Fibroblast of lung (primary cell): Measurements from ENCODE around the gene ATP8A2. TPM values are rescaled to one million over a fixed set of nuclear protein-coding genes. Genes with fewer than 3 reads are reported as not detected.

Experiments used
- DNase-seq, 2 donors: peaks; one replicate each; pipeline versions ENCODE4 v3.0.0 to v3.0.0-alpha.2; 2010; ENCODE audit warnings: low read depth in 2 of 2
- H2AFZ ChIP-seq: 2 replicates; pipeline ENCODE4 v1.5.1; 2012; ENCODE audit warnings: low read length, control low read depth, inconsistent platforms
- H3K27ac ChIP-seq: 2 replicates; pipeline ENCODE4 v1.5.1; 2011; ENCODE audit warnings: low read length, control low read depth; ENCODE audit not compliant: insufficient read depth
- H3K27me3 ChIP-seq: 2 replicates; pipeline ENCODE4 v1.5.1; 2011; ENCODE audit warnings: mild to moderate bottlenecking, low read length; ENCODE audit not compliant: control insufficient read depth, insufficient read depth
- H3K36me3 ChIP-seq: 2 replicates; pipeline ENCODE4 v1.5.1; 2011; ENCODE audit warnings: low read length; ENCODE audit not compliant: control insufficient read depth, insufficient read depth
- H3K4me1 ChIP-seq: 2 replicates; pipeline ENCODE4 v1.5.1; 2011; ENCODE audit warnings: low read length; ENCODE audit not compliant: control insufficient read depth, insufficient read depth; ENCODE audit errors: extremely low read depth
- H3K4me2 ChIP-seq: 2 replicates; pipeline ENCODE4 v1.5.1; 2011; ENCODE audit warnings: low read length, control low read depth; ENCODE audit not compliant: insufficient read depth; ENCODE audit errors: extremely low read depth
- H3K4me3 ChIP-seq, 4 experiments: fragments of 200-600 bp in 1 of 4; sonication (generic) in 1 of 4; replicated peaks in 1 of 4; 2 replicates each; pipeline ENCODE4 v1.5.1; 2011 to 2016; ENCODE audit warnings: low read length in 4 of 4, low read depth in 3 of 4, mild to moderate bottlenecking in 3 of 4, control low read depth in 2 of 4, inconsistent platforms in 1 of 4, mixed read lengths in 1 of 4; ENCODE audit not compliant: insufficient read depth in 1 of 4; ENCODE audit errors: control extremely low read depth in 1 of 4
- H3K79me2 ChIP-seq: 2 replicates; pipeline ENCODE4 v1.5.1; 2012; ENCODE audit warnings: mild to moderate bottlenecking, low read length, inconsistent platforms; ENCODE audit not compliant: control insufficient read depth, insufficient read depth
- H3K9ac ChIP-seq: 2 replicates; pipeline ENCODE4 v1.5.1; 2011; ENCODE audit warnings: mild to moderate bottlenecking, low read length, control low read depth; ENCODE audit not compliant: insufficient read depth
- H3K9me3 ChIP-seq: 2 replicates; pipeline ENCODE4 v1.5.1; 2012; ENCODE audit warnings: low read depth, low read length; ENCODE audit not compliant: control insufficient read depth, insufficient read depth
- H4K20me1 ChIP-seq: 2 replicates; pipeline ENCODE4 v1.5.1; 2011; ENCODE audit warnings: low read length; ENCODE audit not compliant: control insufficient read depth, insufficient read depth; ENCODE audit errors: extremely low read depth
- EZH2 ChIP-seq: IDR thresholded peaks from 2 replicates; pipeline ENCODE4 v1.5.1; 2012; ENCODE audit warnings: low read length, control low read depth, mild to moderate bottlenecking; ENCODE audit errors: missing control alignments
- polyA plus RNA-seq, 2 donors: library from polyadenylated mRNA; depleted of rRNA in 1 of 2; stranded (reverse) in 1 of 2; unstranded in 1 of 2; fragments of >200 nt; gene quantifications; 2 replicates each; pipeline ENCODE4 v1.2.1, GENCODE V29; 2011 to 2012; ENCODE audit warnings: missing spikeins in 1 of 2
- total RNA-seq: library from RNA; depleted of rRNA; stranded (reverse); fragments of >200 nt; gene quantifications from 2 replicates; pipeline ENCODE4 v1.2.1, GENCODE V29; 2014
- TF ChIP-seq, protein P1 (sequence below), 2 donors: IDR thresholded peaks in 1 of 2; conservative IDR thresholded peaks in 1 of 2; 1 replicate in 1 of 2; 2 replicates in 1 of 2; pipeline ENCODE4 v1.5.1; 2011 to 2012; ENCODE audit warnings: low read length in 2 of 2, control low read depth in 1 of 2, inconsistent platforms in 1 of 2, low read depth in 1 of 2, mild to moderate bottlenecking in 1 of 2

Gene ATP8A2
- total and polyA plus RNA-seq, 2 donors (not counting 1 experiment from before 2014, with no cell fraction given), result under 0.01 to 0.01 TPM

DNA sequence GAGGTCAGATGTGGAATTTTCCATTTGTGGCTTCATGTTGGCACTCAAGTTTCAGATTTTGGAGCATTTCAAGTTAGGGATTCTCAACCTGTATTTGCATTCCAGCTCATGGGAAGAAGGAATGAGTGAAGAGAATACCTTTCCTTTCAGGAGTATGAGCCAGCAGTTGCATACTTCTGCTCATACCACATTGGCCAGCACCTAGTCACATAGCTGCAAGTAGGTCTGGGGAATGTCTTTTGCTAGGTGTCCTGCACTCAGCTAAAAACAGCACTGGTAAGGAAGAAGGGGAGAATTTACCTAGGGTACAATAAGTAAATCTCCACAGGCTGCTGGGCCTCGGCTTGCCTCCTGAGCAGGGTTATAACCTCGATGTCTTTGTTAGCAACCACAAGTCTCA lies 24.6 kb upstream of the ATP8A2 start:
- TF ChIP-seq EZH2, result no peak
- TF ChIP-seq, protein P1, sequence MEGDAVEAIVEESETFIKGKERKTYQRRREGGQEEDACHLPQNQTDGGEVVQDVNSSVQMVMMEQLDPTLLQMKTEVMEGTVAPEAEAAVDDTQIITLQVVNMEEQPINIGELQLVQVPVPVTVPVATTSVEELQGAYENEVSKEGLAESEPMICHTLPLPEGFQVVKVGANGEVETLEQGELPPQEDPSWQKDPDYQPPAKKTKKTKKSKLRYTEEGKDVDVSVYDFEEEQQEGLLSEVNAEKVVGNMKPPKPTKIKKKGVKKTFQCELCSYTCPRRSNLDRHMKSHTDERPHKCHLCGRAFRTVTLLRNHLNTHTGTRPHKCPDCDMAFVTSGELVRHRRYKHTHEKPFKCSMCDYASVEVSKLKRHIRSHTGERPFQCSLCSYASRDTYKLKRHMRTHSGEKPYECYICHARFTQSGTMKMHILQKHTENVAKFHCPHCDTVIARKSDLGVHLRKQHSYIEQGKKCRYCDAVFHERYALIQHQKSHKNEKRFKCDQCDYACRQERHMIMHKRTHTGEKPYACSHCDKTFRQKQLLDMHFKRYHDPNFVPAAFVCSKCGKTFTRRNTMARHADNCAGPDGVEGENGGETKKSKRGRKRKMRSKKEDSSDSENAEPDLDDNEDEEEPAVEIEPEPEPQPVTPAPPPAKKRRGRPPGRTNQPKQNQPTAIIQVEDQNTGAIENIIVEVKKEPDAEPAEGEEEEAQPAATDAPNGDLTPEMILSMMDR (conservative IDR thresholded peaks at IDR 0.05 in 1 of 2, IDR thresholded peaks at IDR 0.05 in 1 of 2; ENCODE audit: low read depth in 1 of 2, low read length in 2 of 2), result no peak
- Histone ChIP-seq H2AFZ (no peak overlapping the region), H3K9me3 (no peaks in the 10 kb centered on the region)

DNA sequence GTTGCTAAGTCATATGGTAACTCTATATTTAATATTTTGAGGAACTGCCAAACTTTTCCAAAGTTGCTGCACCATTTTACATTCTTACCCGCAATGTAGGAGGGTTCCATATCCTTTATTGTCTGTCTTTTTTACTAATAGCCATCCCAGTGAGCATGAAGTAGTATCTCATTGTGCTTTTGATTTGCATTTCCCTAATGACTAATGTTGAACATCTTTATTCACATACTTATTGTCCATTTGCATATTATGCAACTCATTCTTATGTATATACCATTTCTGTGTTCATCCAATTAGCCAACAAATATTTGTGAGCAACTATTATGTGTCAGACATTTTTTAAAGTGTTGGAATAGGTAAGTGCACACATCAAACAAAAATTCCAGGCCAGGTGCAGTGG lies 20.4 kb upstream of the ATP8A2 start:
- no peak overlapping the region for H3K9ac ChIP-seq
- no peak overlapping the region for H2AFZ ChIP-seq
- no peak for TF ChIP-seq EZH2
- TF ChIP-seq, protein P1 (conservative IDR thresholded peaks at IDR 0.05 in 1 of 2, IDR thresholded peaks at IDR 0.05 in 1 of 2; ENCODE audit: low read depth in 1 of 2, low read length in 2 of 2), result no peak
- no peak for DNase-seq
- H3K4me3 ChIP-seq, result no peak overlapping the region
- H3K27ac ChIP-seq, result no peak overlapping the region
- no peaks in the 10 kb centered on the region for H3K9me3 ChIP-seq
- no peaks in the 10 kb centered on the region for H3K36me3 ChIP-seq
- no peak overlapping the region for H3K4me2 ChIP-seq
- H3K27me3 ChIP-seq, result peaks cover 5% of the 10 kb centered on the region
- no peaks in the 10 kb centered on the region for H4K20me1 ChIP-seq
- no peaks in the 10 kb centered on the region for H3K4me1 ChIP-seq
- H3K79me2 ChIP-seq, result no peaks in the 10 kb centered on the region

More for the DNA sequence above, 24.6 kb upstream of the ATP8A2 start:
- H3K4me2 ChIP-seq, result no peak overlapping the region
- peak in 1 of 2 donors; percentile 14 for DNase-seq
- no peaks in the 10 kb centered on the region for H3K79me2 ChIP-seq
- H4K20me1 ChIP-seq, result no peaks in the 10 kb centered on the region
- no peaks in the 10 kb centered on the region for H3K27me3 ChIP-seq
- no peaks in the 10 kb centered on the region for H3K4me1 ChIP-seq
- H3K9ac ChIP-seq, result no peak overlapping the region
- no peak overlapping the region for H3K4me3 ChIP-seq
- no peaks in the 10 kb centered on the region for H3K36me3 ChIP-seq
- H3K27ac ChIP-seq, result no peak overlapping the region

DNA sequence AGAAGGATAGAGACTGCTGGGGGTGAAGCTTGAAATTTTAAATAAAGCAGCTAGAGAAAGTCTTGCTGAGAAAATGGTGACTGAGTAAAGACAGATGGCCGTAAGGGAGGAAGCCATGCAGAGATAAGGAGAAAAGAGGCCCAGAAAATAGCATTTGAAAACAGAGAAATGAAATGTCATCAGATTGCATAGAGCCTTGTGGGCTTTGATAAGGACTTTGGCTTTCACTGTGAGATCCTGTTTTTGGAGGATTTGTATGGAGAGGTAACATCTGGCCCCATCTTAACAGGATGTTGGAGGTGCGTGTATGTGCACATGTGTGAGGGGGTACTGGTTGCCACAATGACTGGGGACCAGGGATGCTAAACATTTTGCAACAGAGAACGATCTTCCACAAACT lies 19.5 kb upstream of the ATP8A2 start:
- Histone ChIP-seq H3K36me3 (no peaks in the 10 kb centered on the region), H3K9ac (no peak overlapping the region), H3K4me1 (no peaks in the 10 kb centered on the region), H3K9me3 (no peaks in the 10 kb centered on the region), H3K27me3 (peaks cover 5% of the 10 kb centered on the region), H3K4me3 (no peak overlapping the region), H3K79me2 (no peaks in the 10 kb centered on the region), H3K27ac (no peak overlapping the region), H2AFZ (no peak overlapping the region), H4K20me1 (no peaks in the 10 kb centered on the region), H3K4me2 (no peak overlapping the region)
- TF ChIP-seq, protein P1 (conservative IDR thresholded peaks at IDR 0.05 in 1 of 2, IDR thresholded peaks at IDR 0.05 in 1 of 2; ENCODE audit: low read depth in 1 of 2, low read length in 2 of 2), result no peak
- TF ChIP-seq EZH2, result no peak
- DNase-seq, result no peak
